Activated T-helper 17 cell treated with anti-CD3 and anti-CD28 coated beads, Interleukin-2, amount 50 U/mL, for 72 hours (primary cell): ENCODE measurements around the gene CREB3L1. TPM values are rescaled to one million over a fixed set of nuclear protein-coding genes. Genes with fewer than 3 reads are reported as not detected.

ENCODE experiments used
- ATAC-seq: fragments of 150-1000 bp; cut with Tn5 transposase; replicated peaks from 2 replicates; pipeline ENCODE4 v1.10.0; 2021; ENCODE audit warnings: mild to moderate bottlenecking, moderate library complexity
- H3K27ac Mint-ChIP-seq: one replicate; pipeline ENCODE4 v1.8.0; 2022; ENCODE audit warnings: mixed read lengths
- H3K27me3 Mint-ChIP-seq: one replicate; pipeline ENCODE4 v1.8.0; 2022; ENCODE audit warnings: mixed read lengths
- H3K36me3 Mint-ChIP-seq: one replicate; pipeline ENCODE4 v1.8.0; 2022; ENCODE audit warnings: low read depth, mild to moderate bottlenecking, mixed read lengths
- H3K4me1 Mint-ChIP-seq: one replicate; pipeline ENCODE4 v1.8.0; 2022; ENCODE audit warnings: mixed read lengths
- H3K4me3 Mint-ChIP-seq: one replicate; pipeline ENCODE4 v1.8.0; 2022; ENCODE audit warnings: mild to moderate bottlenecking, mixed read lengths
- H3K9me3 Mint-ChIP-seq: one replicate; pipeline ENCODE4 v1.8.0; 2022; ENCODE audit warnings: mixed read lengths
- total RNA-seq, 2 donors: library from RNA; stranded (reverse); gene quantifications; one replicate each; pipeline ENCODE4 v1.2.3, GENCODE V29; 2022

The CREB3L1 gene
- total RNA-seq, 2 donors from 2014 or later, result not detected

DNA sequence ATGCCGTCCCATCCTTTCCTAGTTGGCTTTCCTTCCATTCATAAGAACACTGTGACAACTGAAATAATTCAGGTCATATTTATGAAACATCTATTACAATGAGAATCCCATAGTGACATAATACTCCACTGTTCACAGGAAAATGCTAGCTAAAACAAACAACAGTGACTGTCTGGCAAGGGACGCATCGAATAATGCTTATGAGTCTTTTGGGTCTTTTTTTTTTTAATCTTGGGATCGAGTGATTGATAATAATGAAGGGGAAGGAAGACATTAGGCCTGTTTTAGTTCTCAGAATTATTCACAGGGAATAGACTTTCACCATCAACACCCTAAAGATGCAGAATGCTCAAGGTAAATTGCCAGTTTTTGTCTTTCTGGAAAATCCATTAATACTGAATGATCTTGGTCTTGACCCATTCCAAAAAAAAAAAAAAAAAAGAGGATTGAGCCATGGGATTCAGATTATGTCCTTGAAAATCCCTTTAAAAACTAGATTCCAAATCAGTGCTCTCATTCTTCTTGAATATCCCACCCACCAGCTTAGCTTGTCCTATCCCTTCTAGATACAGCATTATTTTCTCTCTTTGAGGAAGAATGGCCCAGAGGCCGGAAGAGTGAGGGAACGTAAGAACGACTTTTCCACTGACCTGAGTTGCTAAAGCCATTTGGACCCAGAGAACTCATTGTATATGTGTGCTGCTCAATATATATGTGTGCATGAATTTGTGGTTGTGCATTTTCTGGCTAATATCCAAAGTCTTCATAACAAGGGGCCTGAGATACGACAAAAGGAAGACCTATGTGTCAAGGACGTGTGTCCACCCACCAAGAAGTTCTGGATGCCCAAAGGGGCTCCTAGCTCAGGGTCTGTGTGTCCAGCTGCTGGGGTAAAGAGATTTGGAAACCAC lies 35.2 kb upstream of the CREB3L1 start:
- peaks cover 4% of the 10 kb centered on the region for H3K4me1 Mint-ChIP-seq
- no peaks in the 10 kb centered on the region for H3K9me3 Mint-ChIP-seq
- H3K27me3 Mint-ChIP-seq, result no peaks in the 10 kb centered on the region
- no peak for ATAC-seq
- H3K4me3 Mint-ChIP-seq, result peak overlapping the region; percentile 86
- H3K36me3 Mint-ChIP-seq, result no peaks in the 10 kb centered on the region
- peak overlapping the region; percentile 81 for H3K27ac Mint-ChIP-seq

DNA sequence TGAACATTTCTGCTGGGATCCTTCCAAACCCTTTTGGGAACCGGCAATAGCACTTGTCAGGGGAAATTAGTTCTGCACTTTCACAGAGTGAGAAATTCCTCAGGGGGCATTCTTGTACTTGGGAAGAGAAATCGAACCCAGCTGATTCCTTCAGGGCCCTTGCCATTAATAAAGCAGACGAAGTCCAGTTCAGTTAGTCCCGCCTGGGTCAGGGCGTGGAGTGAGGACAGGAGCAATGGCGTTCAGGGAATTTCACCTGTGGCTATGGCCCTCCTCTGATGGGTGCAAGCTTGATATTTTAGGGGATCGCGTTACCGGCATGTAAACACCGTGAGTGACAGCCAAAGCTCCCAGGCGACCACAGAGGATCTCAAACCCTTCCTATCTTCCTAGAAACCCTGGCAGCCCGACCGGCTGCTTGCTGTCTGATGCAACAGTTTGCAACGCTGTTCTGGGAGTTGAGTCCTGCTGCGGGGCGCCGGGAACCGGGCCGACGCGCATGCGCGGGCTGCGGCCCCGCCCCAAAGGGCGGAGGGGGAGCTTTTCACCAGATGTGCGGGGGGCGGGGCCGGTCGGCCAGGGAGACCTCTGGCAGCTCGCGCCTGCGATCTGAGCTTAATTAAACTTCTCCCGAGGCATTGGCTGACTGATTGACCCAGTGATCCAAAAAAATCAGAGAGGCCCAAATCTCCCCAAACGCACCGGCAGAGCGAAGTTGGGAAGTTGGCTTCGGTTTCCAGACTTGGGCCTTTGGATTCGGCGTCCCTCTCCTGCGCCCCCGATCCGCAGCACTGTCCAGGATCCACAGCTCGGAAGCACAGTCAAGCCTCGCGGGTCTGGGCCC lies 34.3 kb upstream of the CREB3L1 start:
- Mint-ChIP-seq H3K36me3 (no peaks in the 10 kb centered on the region), H3K27ac (peak overlapping the region; percentile 81), H3K27me3 (no peaks in the 10 kb centered on the region), H3K9me3 (no peaks in the 10 kb centered on the region), H3K4me3 (peak overlapping the region; percentile 86), H3K4me1 (no peaks in the 10 kb centered on the region)
- ATAC-seq, result peak; percentile 84

GRCh38 chr11:46243796-46244109 lies 33.7 kb upstream of the CREB3L1 start:
- Mint-ChIP-seq H3K36me3 (no peaks in the 10 kb centered on the region), H3K27me3 (no peaks in the 10 kb centered on the region), H3K27ac (peak overlapping the region; percentile 81), H3K4me3 (peak overlapping the region; percentile 86), H3K9me3 (no peaks in the 10 kb centered on the region), H3K4me1 (no peaks in the 10 kb centered on the region)
- ATAC-seq, result no peak

DNA sequence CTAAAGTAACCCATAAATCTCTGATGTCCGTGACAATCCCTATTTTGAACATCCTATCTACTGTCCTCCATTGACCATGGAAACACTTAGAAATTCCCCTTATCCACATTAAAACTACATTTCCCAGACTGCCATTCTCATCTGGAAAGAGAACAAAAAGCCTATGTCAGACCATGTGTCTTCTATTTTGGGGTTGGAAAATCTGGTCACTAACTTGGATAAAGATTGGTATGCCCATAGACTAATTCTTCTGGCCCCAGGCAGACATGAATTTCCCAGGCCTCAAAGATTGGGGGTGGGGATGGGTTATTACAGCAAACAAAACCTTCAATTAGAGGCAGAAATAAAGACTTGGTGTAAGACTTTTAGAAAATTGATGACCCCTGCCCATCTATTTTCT lies 30.9 kb upstream of the CREB3L1 start:
- Mint-ChIP-seq H3K36me3 (no peaks in the 10 kb centered on the region), H3K9me3 (no peaks in the 10 kb centered on the region)

DNA sequence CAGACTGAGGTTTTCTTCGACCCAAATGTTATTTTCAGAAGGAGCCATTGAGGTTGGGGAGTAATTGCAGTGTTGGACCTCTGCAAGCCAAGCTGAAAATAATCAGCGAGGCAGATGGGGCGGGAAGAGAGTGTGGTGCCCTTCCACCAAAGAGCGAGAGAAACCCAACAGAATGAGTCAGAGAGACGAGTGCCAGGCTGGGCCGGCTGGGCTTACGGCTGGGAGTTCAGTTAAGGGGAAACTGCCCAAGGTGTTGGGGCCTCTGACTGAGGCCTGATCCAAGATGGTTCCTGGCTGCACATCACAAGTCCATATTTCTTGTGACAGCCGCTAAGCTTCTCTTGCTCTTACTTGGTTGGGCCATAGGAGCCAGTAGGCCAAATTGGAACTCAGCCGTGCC lies 30.4 kb upstream of the CREB3L1 start:
- Mint-ChIP-seq H3K4me3 (no peak overlapping the region), H3K27me3 (no peaks in the 10 kb centered on the region), H3K4me1 (no peaks in the 10 kb centered on the region), H3K27ac (no peak overlapping the region), H3K9me3 (no peaks in the 10 kb centered on the region), H3K36me3 (no peaks in the 10 kb centered on the region)
- ATAC-seq, result no peak

More for the DNA sequence above, 30.9 kb upstream of the CREB3L1 start:
- H3K27me3 Mint-ChIP-seq, result no peaks in the 10 kb centered on the region
- H3K4me3 Mint-ChIP-seq, result no peak overlapping the region
- no peak overlapping the region for H3K27ac Mint-ChIP-seq
- no peaks in the 10 kb centered on the region for H3K4me1 Mint-ChIP-seq
- no peak for ATAC-seq

GRCh38 chr11:46247659-46248058 lies 29.8 kb upstream of the CREB3L1 start:
- H3K9me3 Mint-ChIP-seq, result no peaks in the 10 kb centered on the region
- no peaks in the 10 kb centered on the region for H3K27me3 Mint-ChIP-seq
- no peak for ATAC-seq
- H3K27ac Mint-ChIP-seq, result no peak overlapping the region
- no peak overlapping the region for H3K4me3 Mint-ChIP-seq
- no peaks in the 10 kb centered on the region for H3K4me1 Mint-ChIP-seq
- H3K36me3 Mint-ChIP-seq, result no peaks in the 10 kb centered on the region

GRCh38 chr11:46248289-46249102 lies 29.0 kb upstream of the CREB3L1 start:
- H3K4me3 Mint-ChIP-seq, result no peak overlapping the region
- H3K27me3 Mint-ChIP-seq, result no peaks in the 10 kb centered on the region
- peak overlapping the region; percentile 1 for H3K27ac Mint-ChIP-seq
- no peaks in the 10 kb centered on the region for H3K9me3 Mint-ChIP-seq
- no peaks in the 10 kb centered on the region for H3K36me3 Mint-ChIP-seq
- H3K4me1 Mint-ChIP-seq, result no peaks in the 10 kb centered on the region
- peak; percentile 68 for ATAC-seq

DNA sequence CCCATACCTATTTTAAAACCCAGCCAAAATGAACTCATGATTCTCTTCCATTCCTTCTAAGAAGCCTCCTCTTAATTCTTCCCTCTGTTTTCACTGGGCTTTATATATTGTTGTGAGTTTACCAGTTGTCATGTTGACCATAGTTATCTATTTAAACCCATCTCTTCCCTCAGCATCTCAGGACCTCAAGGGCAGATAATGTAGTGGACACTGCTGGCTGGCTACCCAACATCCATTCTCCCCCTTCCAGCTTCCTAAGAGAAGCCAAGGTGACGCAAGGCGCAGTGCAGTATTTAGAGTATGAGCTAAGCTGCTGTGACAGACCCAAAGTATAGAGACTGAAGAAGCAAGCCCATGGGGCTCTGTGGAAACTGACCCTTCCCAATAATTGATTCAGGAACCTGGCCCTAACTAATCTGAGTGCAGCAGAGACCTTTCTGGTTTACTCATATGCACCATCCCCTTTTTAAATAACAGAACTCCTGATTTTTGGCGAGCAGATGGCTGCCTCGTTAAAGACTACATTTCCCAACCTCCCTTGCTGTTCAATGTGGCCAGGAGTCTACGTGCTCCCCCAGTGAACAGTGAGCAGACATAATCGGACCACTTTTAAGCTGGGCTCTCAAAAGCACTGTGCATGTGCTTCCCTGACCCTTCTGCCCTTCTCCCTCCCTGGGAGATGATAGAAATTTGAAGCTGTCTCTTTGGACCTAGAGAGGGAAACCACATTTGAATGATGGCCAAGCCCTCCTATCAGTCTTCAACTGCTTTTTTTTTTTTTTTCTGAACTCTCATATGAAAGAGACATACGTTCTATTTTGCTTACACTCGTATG lies 28.1 kb upstream of the CREB3L1 start:
- H3K4me3 Mint-ChIP-seq, result no peak overlapping the region
- no peaks in the 10 kb centered on the region for H3K9me3 Mint-ChIP-seq
- no peaks in the 10 kb centered on the region for H3K27me3 Mint-ChIP-seq
- H3K27ac Mint-ChIP-seq, result peak overlapping the region; percentile 1
- H3K36me3 Mint-ChIP-seq, result no peaks in the 10 kb centered on the region
- no peaks in the 10 kb centered on the region for H3K4me1 Mint-ChIP-seq
- ATAC-seq, result no peak

- no peak overlapping the region for H3K4me3 Mint-ChIP-seq
- H3K27me3 Mint-ChIP-seq, result no peaks in the 10 kb centered on the region
- ATAC-seq, result no peak
- no peaks in the 10 kb centered on the region for H3K4me1 Mint-ChIP-seq
- H3K36me3 Mint-ChIP-seq, result no peaks in the 10 kb centered on the region
- H3K9me3 Mint-ChIP-seq, result no peaks in the 10 kb centered on the region
- peak overlapping the region; percentile 1 for H3K27ac Mint-ChIP-seq
Observed at GRCh38 chr11:46249938-46250744, 27.3 kb upstream of the CREB3L1 start.

DNA sequence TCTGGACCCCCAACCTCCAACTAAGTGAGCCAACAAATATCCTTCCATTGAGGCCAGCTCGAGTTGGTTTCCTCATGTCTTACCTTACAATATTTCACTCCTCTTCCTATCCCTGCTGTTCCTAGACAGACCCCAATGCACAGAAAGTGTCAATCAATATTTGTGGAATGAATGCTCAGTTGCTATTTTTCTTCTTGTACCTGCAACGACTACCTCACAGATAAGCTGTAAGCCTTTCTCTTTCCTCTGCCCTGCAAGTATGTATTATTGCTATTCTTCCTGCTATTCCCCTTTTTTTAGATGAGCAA lies 26.8 kb upstream of the CREB3L1 start:
- no peak for ATAC-seq
- H3K27me3 Mint-ChIP-seq, result no peaks in the 10 kb centered on the region
- H3K9me3 Mint-ChIP-seq, result no peaks in the 10 kb centered on the region
- H3K27ac Mint-ChIP-seq, result no peak overlapping the region
- no peaks in the 10 kb centered on the region for H3K36me3 Mint-ChIP-seq
- no peak overlapping the region for H3K4me3 Mint-ChIP-seq
- H3K4me1 Mint-ChIP-seq, result no peaks in the 10 kb centered on the region

- Mint-ChIP-seq H3K27me3 (no peaks in the 10 kb centered on the region), H3K9me3 (no peaks in the 10 kb centered on the region), H3K36me3 (no peaks in the 10 kb centered on the region), H3K27ac (no peak overlapping the region), H3K4me1 (no peaks in the 10 kb centered on the region), H3K4me3 (no peak overlapping the region)
- no peak for ATAC-seq
Observed at GRCh38 chr11:46251954-46252353, 25.5 kb upstream of the CREB3L1 start.

GRCh38 chr11:46252373-46252914 lies 25.0 kb upstream of the CREB3L1 start:
- H3K4me3 Mint-ChIP-seq, result no peak overlapping the region
- ATAC-seq, result no peak
- no peak overlapping the region for H3K27ac Mint-ChIP-seq
- no peaks in the 10 kb centered on the region for H3K4me1 Mint-ChIP-seq
- no peaks in the 10 kb centered on the region for H3K9me3 Mint-ChIP-seq
- no peaks in the 10 kb centered on the region for H3K27me3 Mint-ChIP-seq
- H3K36me3 Mint-ChIP-seq, result no peaks in the 10 kb centered on the region
